Right atrium auricular region (tissue), 2 donors: ENCODE results near the gene BEND6. TPM values are rescaled to one million over a fixed set of nuclear protein-coding genes. Genes with fewer than 3 reads are reported as not detected.
A peak's percentile ranks its signal among the peaks of the same experiment; 100 is the strongest.

Source experiments
- DNase-seq: peaks from one replicate; pipeline ENCODE4 v3.0.0-alpha.2; 2019; ENCODE audit warnings: low spot score
- H3K27ac ChIP-seq, 2 donors: fragments of 200-600 bp; sonication (generic); 1 replicate in 1 of 2; 2 replicates in 1 of 2; pipeline ENCODE4 v1.5.1; 2016 to 2019
- H3K27me3 ChIP-seq, 2 donors: fragments of 200-600 bp; sonication (generic); one replicate each; pipeline versions ENCODE4 v1.5.1 to v1.6.0; 2017 to 2019
- H3K36me3 ChIP-seq: fragments of 200-600 bp; sonication (generic); one replicate; pipeline ENCODE4 v1.5.1; 2016
- H3K4me1 ChIP-seq, 2 donors: fragments of 200-600 bp; sonication (generic); one replicate each; pipeline versions ENCODE4 v1.5.1 to v1.6.0; 2017 to 2019
- H3K4me3 ChIP-seq, 2 donors: fragments of 200-600 bp; sonication (generic); 1 replicate in 1 of 2; 2 replicates in 1 of 2; pipeline ENCODE4 v1.5.1; 2017 to 2019; ENCODE audit warnings: mild to moderate bottlenecking in 1 of 2, moderate library complexity in 1 of 2
- H3K9me3 ChIP-seq, 2 donors: fragments of 200-600 bp; sonication (generic); one replicate each; pipeline ENCODE4 v1.5.1; 2019
- CTCF ChIP-seq, 2 donors: fragments of 200-600 bp; sonication (generic); IDR thresholded peaks; one replicate each; pipeline ENCODE4 v1.5.1; 2019; ENCODE audit warnings: antibody characterized with exemption in 2 of 2
- total RNA-seq, 2 donors: library from RNA; depleted of rRNA; stranded (reverse); fragments of >200 nt; gene quantifications; one replicate each; pipeline ENCODE4 v1.1.0, GENCODE V29; 2016

Gene BEND6
- total RNA-seq, 2 donors from 2014 or later = 0.43 to 5.9 TPM

DNA sequence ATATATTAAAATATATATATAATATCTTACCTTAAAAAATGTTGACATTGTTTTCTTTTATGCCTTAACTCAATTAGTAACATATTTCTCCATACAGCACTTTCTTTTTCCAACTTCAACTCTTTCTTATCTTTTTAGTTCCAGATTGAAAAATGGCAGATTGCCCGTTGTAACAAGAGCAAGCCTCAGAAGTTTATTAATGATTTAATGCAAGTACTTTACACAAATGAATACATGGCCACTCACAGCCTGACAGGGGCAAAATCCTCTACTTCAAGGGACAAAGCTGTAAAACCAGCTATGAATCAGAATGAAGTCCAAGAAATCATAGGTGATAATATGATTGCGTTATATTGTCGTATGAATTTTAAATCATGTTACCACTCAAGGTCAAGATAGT is 62.2 kb downstream of the BEND6 start:
- H3K9me3 ChIP-seq = no peaks in the 10 kb centered on the region
- TF ChIP-seq CTCF (IDR thresholded peaks at IDR 0.05) = no peak

GRCh38 chr6:57017841-57018240 is 62.9 kb downstream of the BEND6 start:
- no peak for TF ChIP-seq CTCF (IDR thresholded peaks at IDR 0.05)
- H3K27me3 ChIP-seq = no peaks in the 10 kb centered on the region
- no peaks in the 10 kb centered on the region for H3K4me1 ChIP-seq
- no peaks in the 10 kb centered on the region for H3K9me3 ChIP-seq
- H3K36me3 ChIP-seq = no peaks in the 10 kb centered on the region
- no peak for DNase-seq
- H3K27ac ChIP-seq = no peak overlapping the region
- no peak overlapping the region for H3K4me3 ChIP-seq

More for the DNA sequence above, 62.2 kb downstream of the BEND6 start:
- Histone ChIP-seq H3K4me3 (no peak overlapping the region), H3K27me3 (no peaks in the 10 kb centered on the region), H3K4me1 (no peaks in the 10 kb centered on the region), H3K36me3 (no peaks in the 10 kb centered on the region), H3K27ac (no peak overlapping the region)
- no peak for DNase-seq

DNA sequence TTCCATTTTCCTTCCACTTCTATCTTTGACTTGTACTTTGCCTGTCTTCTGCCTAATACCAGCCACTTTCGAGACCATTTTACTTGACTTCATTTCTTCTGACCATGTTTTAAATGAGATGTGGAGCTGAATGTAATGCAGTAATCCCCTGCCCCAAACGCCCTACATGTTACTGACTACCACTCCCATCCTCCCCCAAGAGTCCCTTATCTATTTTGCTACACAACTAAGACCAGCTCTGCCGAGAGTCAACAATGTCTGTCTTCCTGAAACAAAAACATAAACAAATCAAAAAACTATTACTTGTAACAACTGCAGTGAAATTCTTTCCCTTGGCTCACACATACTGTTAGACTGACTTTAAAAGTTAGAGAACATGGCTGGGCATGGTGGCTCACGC is 64.5 kb downstream of the BEND6 start:
- Histone ChIP-seq H3K36me3 (no peaks in the 10 kb centered on the region), H3K27me3 (no peaks in the 10 kb centered on the region)
- TF ChIP-seq CTCF (IDR thresholded peaks at IDR 0.05) = no peak

DNA sequence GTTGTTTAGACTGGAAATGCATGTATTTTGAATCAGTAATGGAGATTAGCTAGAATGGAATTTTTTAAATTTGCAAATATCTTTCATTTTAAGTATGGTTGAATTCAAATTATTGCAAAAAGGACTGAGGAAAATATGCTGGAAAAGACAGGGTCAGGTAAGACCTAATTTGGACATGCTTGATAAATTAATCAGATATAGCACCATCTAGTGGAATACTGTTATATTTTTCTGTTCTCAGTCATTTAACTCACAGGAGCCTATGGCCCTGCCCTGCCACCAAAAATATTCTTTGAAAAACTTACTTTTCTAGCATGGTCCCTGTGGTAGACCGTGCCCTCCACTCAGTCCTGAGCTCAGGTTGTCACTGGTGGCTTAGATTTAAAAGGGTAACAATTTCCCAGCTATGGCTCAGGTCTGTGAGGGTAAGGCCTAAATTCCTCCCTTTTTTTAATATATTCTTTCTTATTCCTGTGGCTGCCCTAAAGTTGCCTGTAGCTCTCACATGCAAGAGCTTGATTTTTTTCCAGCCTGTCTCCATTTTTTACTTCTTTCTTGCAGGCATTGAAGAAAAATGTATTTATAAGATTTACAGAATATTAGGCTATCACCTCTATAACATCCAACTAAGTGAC is 66.3 kb downstream of the BEND6 start:
- no peaks in the 10 kb centered on the region for H3K36me3 ChIP-seq
- H3K27me3 ChIP-seq = no peaks in the 10 kb centered on the region
- peaks cover 0 to 25% of the 10 kb centered on the region in 2 donors for H3K9me3 ChIP-seq
- peak; percentile 12 to 71 for TF ChIP-seq CTCF (IDR thresholded peaks at IDR 0.05)
- H3K4me1 ChIP-seq = no peaks in the 10 kb centered on the region
- H3K4me3 ChIP-seq = no peak overlapping the region
- no peak for DNase-seq
- no peak overlapping the region for H3K27ac ChIP-seq

More for the DNA sequence above, 64.5 kb downstream of the BEND6 start:
- Histone ChIP-seq H3K4me1 (no peaks in the 10 kb centered on the region), H3K9me3 (peaks cover 0 to 7% of the 10 kb centered on the region in 2 donors), H3K27ac (no peak overlapping the region), H3K4me3 (no peak overlapping the region)
- DNase-seq = no peak

- no peak overlapping the region for H3K4me3 ChIP-seq
- H3K9me3 ChIP-seq = peaks cover 0 to 25% of the 10 kb centered on the region in 2 donors
- H3K36me3 ChIP-seq = no peaks in the 10 kb centered on the region
- no peak for DNase-seq
- no peaks in the 10 kb centered on the region for H3K27me3 ChIP-seq
- TF ChIP-seq CTCF (IDR thresholded peaks at IDR 0.05) = no peak
- no peaks in the 10 kb centered on the region for H3K4me1 ChIP-seq
- H3K27ac ChIP-seq = no peak overlapping the region
Observed at GRCh38 chr6:57024321-57024720, 69.4 kb downstream of the BEND6 start.

- no peak for TF ChIP-seq CTCF (IDR thresholded peaks at IDR 0.05)
- Histone ChIP-seq H3K27me3 (no peaks in the 10 kb centered on the region), H3K4me3 (no peak overlapping the region), H3K36me3 (no peaks in the 10 kb centered on the region), H3K27ac (no peak overlapping the region), H3K9me3 (peaks cover 0 to 25% of the 10 kb centered on the region in 2 donors), H3K4me1 (no peaks in the 10 kb centered on the region)
- no peak for DNase-seq
Observed at GRCh38 chr6:57024775-57025174, 69.9 kb downstream of the BEND6 start.
